ENCODE measurements around the gene NLRP10. TPM values are rescaled to one million over a fixed set of nuclear protein-coding genes. Genes with fewer than 3 reads are reported as not detected.
"Not testable (repeated sequence)": the region's sequence is repeated elsewhere in the genome, so short reads cannot be mapped to it uniquely, and the experiment has no call there.

The NLRP10 gene
- total RNA-seq, 1 experiment from 2014 or later, result not detected

DNA sequence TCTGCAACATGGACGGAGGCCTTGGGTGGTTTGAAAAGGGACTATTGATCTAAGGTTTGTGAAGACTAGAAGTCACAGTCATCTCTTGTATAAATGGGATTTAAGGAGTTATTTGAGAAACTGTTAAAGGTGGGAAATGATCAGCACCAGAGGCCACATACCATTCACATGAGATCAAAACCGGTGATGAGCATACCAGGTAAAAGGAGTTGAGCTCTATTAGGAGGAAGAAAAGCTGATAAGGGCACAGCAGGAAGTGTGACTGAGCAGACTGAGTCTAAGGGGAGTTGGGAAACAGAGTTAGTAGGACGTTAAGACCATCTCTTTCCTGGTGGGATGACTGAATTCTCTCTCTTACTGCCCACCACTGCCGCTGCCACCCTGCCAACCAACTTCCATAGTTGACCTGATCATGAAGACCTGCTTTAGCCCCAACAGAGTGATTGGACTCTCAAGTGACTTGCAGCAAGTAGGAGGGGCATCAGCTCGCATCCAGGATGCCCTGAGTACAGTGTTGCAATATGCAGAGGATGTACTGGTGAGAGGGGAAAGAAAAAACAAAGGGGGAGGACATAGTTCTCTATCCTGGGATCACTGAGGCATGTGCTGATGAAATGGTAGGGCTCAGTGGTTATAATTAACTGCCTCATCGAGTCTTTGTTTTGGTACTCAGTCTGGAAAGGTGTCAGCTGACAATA lies 29.5 kb upstream of the NLRP10 start:
- Histone ChIP-seq H2BK120ac (ENCODE audit: low read depth, low read length, poor library complexity, severe bottlenecking) (no peak overlapping the region), H3K27me3 (ENCODE audit: insufficient read depth, low read length) (no peaks in the 10 kb centered on the region), H3K18ac (ENCODE audit: insufficient read length, low read depth, low read length) (no peak overlapping the region), H2AK5ac (ENCODE audit: insufficient read length, low read length) (no peak overlapping the region), H2BK15ac (ENCODE audit: low read depth, low read length) (no peak overlapping the region), H3K23ac (ENCODE audit: insufficient read length, low read depth, low read length) (no peak overlapping the region), H2BK20ac (ENCODE audit: low read depth, low read length, poor library complexity, severe bottlenecking) (no peak overlapping the region), H3T11ph (ENCODE audit: low read length) (no peak overlapping the region), H2BK5ac (ENCODE audit: insufficient read length, low read length) (no peak overlapping the region), H4K8ac (replicated peaks; ENCODE audit: insufficient read length, low read depth, low read length) (no peak overlapping the region), H4K5ac (ENCODE audit: insufficient read length, low read depth, low read length) (no peak overlapping the region), H4K91ac (ENCODE audit: insufficient read length, low read depth, low read length) (no peak overlapping the region), H3K56ac (ENCODE audit: insufficient read length, low read depth, low read length) (no peak overlapping the region), H3K9ac (ENCODE audit: extremely low read depth, insufficient read length, low read length) (no peak overlapping the region), H3K4ac (ENCODE audit: low read depth, low read length) (no peak overlapping the region), H3K23me2 (ENCODE audit: insufficient read length, low read depth, low read length, poor library complexity, severe bottlenecking) (no peaks in the 10 kb centered on the region), H3K27ac (ENCODE audit: insufficient read length, low read depth, low read length) (no peak overlapping the region), H2AFZ (ENCODE audit: low read length) (no peak overlapping the region), H4K20me1 (ENCODE audit: control insufficient read depth, insufficient read depth, insufficient read length) (no peaks in the 10 kb centered on the region), H3K9me3 (ENCODE audit: control insufficient read depth, low read depth, low read length) (no peaks in the 10 kb centered on the region), H3K79me1 (ENCODE audit: insufficient read depth, low read depth, low read length, poor library complexity, severe bottlenecking) (peaks cover 3% of the 10 kb centered on the region), H3K14ac (ENCODE audit: insufficient read depth, low read length) (no peak overlapping the region), H2BK12ac (ENCODE audit: insufficient read length, low read depth, low read length) (no peak overlapping the region), H3K4me2 (ENCODE audit: insufficient read depth, insufficient read length, low read length) (no peak overlapping the region), H3K4me1 (ENCODE audit: insufficient read depth, low read length) (no peaks in the 10 kb centered on the region), H3K79me2 (ENCODE audit: insufficient read depth, low read length) (peaks cover 2% of the 10 kb centered on the region; the same call in 1 of the 2 replicates)
- Mint-ChIP-seq H3K9me3 (no peaks in the 10 kb centered on the region), H3K27ac (no peak overlapping the region), H3K4me3 (no peak overlapping the region), H3K36me3 (ENCODE audit: insufficient read depth in 1 of 3, low read depth in 3 of 3) (peaks cover 55 to 84% (median 73%) of the 10 kb centered on the region in 3 experiments), H3K27me3 (ENCODE audit: low read depth) (no peaks in the 10 kb centered on the region), H3K4me1 (no peaks in the 10 kb centered on the region)
- no peak for TF ChIP-seq CTCF (conservative IDR thresholded peaks at IDR 0.05)
- no CpG with 5 or more reads among the region's 6 CpGs for whole genome bisulfite sequencing (ENCODE audit: extremely low coverage, insufficient read length, low lambda C conversion rate)
- no peak for DNase-seq

- not testable (repeated sequence) for DNase-seq; H3K18ac ChIP-seq (ENCODE audit: insufficient read length, low read depth, low read length); H4K91ac ChIP-seq (ENCODE audit: insufficient read length, low read depth, low read length); H2BK20ac ChIP-seq (ENCODE audit: low read depth, low read length, poor library complexity, severe bottlenecking); H3K27me3 ChIP-seq (ENCODE audit: insufficient read depth, low read length); H2AFZ ChIP-seq (ENCODE audit: low read length); H3K9me3 Mint-ChIP-seq; H3K23me2 ChIP-seq (ENCODE audit: insufficient read length, low read depth, low read length, poor library complexity, severe bottlenecking); H4K8ac ChIP-seq (replicated peaks; ENCODE audit: insufficient read length, low read depth, low read length); H3K9me3 ChIP-seq (ENCODE audit: control insufficient read depth, low read depth, low read length); H3K27ac ChIP-seq (ENCODE audit: insufficient read length, low read depth, low read length); H3K14ac ChIP-seq (ENCODE audit: insufficient read depth, low read length); H4K5ac ChIP-seq (ENCODE audit: insufficient read length, low read depth, low read length); H2BK15ac ChIP-seq (ENCODE audit: low read depth, low read length); H3K23ac ChIP-seq (ENCODE audit: insufficient read length, low read depth, low read length); H3K4ac ChIP-seq (ENCODE audit: low read depth, low read length); H2BK120ac ChIP-seq (ENCODE audit: low read depth, low read length, poor library complexity, severe bottlenecking); H3K79me1 ChIP-seq (ENCODE audit: insufficient read depth, low read depth, low read length, poor library complexity, severe bottlenecking); H3T11ph ChIP-seq (ENCODE audit: low read length); H2BK5ac ChIP-seq (ENCODE audit: insufficient read length, low read length); H2BK12ac ChIP-seq (ENCODE audit: insufficient read length, low read depth, low read length); H4K20me1 ChIP-seq (ENCODE audit: control insufficient read depth, insufficient read depth, insufficient read length); H3K56ac ChIP-seq (ENCODE audit: insufficient read length, low read depth, low read length); H2AK5ac ChIP-seq (ENCODE audit: insufficient read length, low read length); H3K4me1 ChIP-seq (ENCODE audit: insufficient read depth, low read length); H3K27me3 Mint-ChIP-seq (ENCODE audit: low read depth)
- Histone ChIP-seq H3K4me2 (ENCODE audit: insufficient read depth, insufficient read length, low read length) (peak overlapping the region; percentile 99), H3K79me2 (ENCODE audit: insufficient read depth, low read length) (peaks cover 17% of the 10 kb centered on the region), H3K9ac (ENCODE audit: extremely low read depth, insufficient read length, low read length) (peak overlapping the region; percentile 82)
- Mint-ChIP-seq H3K4me1 (peaks cover 16 to 28% of the 10 kb centered on the region in 2 experiments), H3K36me3 (ENCODE audit: insufficient read depth in 1 of 3, low read depth in 3 of 3) (peaks cover 17 to 35% (median 24%) of the 10 kb centered on the region in 3 experiments), H3K27ac (peak overlapping the region; percentile 79 to 97 (median 95)), H3K4me3 (peak overlapping the region; percentile 92 to 97)
- 100% methylated on average over 1 of the region's 13 CpGs for WGBS (ENCODE audit: extremely low coverage, insufficient read length, low lambda C conversion rate)
Measured at GRCh38 chr11:7987560-7987883, 22.3 kb upstream of the NLRP10 start.
